SU-DHL-6 (cell line): ENCODE results near the gene FES.

Experiments used
- H2AFZ ChIP-seq: fragments of 200-600 bp; sonication (generic); 2 replicates; pipeline ENCODE4 v1.6.1; 2014; ENCODE audit warnings: low read depth, mild to moderate bottlenecking, moderate library complexity, mixed read lengths, antibody characterized with exemption, low read length; ENCODE audit not compliant: severe bottlenecking
- H3F3A ChIP-seq: fragments of 200-600 bp; shearing (Covaris generic); 2 replicates; pipeline ENCODE4 v1.6.0; 2016; ENCODE audit warnings: antibody characterized with exemption, mild to moderate bottlenecking; ENCODE audit not compliant: insufficient read depth
- H3K27ac ChIP-seq: fragments of 200-600 bp; sonication (generic); 2 replicates; pipeline ENCODE4 v1.5.1; 2016; ENCODE audit warnings: low read depth, mild to moderate bottlenecking, low read length, moderate library complexity, mixed read lengths
- H3K27me3 ChIP-seq: fragments of 200-600 bp; sonication (generic), shearing (Covaris generic); 2 replicates; pipeline ENCODE4 v1.6.0; 2014; ENCODE audit warnings: mild to moderate bottlenecking, low read length
- H3K36me3 ChIP-seq: fragments of 200-600 bp; sonication (generic); 2 replicates; pipeline ENCODE4 v1.6.1; 2014; ENCODE audit warnings: mild to moderate bottlenecking, low read length, mixed read lengths
- H3K4me2 ChIP-seq: fragments of 300-600, 200-600 bp; shearing (Covaris generic), sonication (generic); 2 replicates; pipeline ENCODE4 v1.6.0; 2014; ENCODE audit warnings: low read length, low read depth, mild to moderate bottlenecking; ENCODE audit not compliant: poor library complexity, severe bottlenecking
- H3K4me3 ChIP-seq: fragments of 200-600 bp; sonication (generic); 2 replicates; pipeline ENCODE4 v1.5.1; 2014; ENCODE audit warnings: antibody characterized with exemption, low read length, mild to moderate bottlenecking, mixed read lengths; ENCODE audit not compliant: insufficient read depth, poor library complexity, severe bottlenecking
- H3K79me2 ChIP-seq: fragments of 200-600 bp; sonication (generic); 2 replicates; pipeline ENCODE4 v1.6.1; 2014; ENCODE audit warnings: mild to moderate bottlenecking, low read length, moderate library complexity; ENCODE audit not compliant: insufficient read depth
- H3K9ac ChIP-seq: fragments of 200-600 bp; sonication (generic); 2 replicates; pipeline ENCODE4 v1.7.0; 2014; ENCODE audit warnings: mild to moderate bottlenecking, low read length
- H3K9me2 ChIP-seq: fragments of 200-600 bp; sonication (generic); replicated peaks from 2 replicates; pipeline ENCODE4 v1.6.1; 2014; ENCODE audit warnings: low read length; ENCODE audit not compliant: insufficient read depth
- H3K9me3 ChIP-seq: fragments of 200-600 bp; sonication (generic); 2 replicates; pipeline ENCODE4 v1.6.1; 2014; ENCODE audit warnings: low read length, mixed read lengths; ENCODE audit not compliant: insufficient read depth
- H4K20me1 ChIP-seq: fragments of 200-600 bp; sonication (generic); 2 replicates; pipeline ENCODE4 v1.6.1; 2014; ENCODE audit warnings: low read depth, mild to moderate bottlenecking, antibody characterized with exemption, low read length, moderate library complexity, mixed read lengths
- EZH2phosphoT487 ChIP-seq: fragments of 200-600 bp; sonication (generic), shearing (Covaris generic); conservative IDR thresholded peaks from 2 replicates; pipeline ENCODE4 v1.6.1; 2018; ENCODE audit warnings: mild to moderate bottlenecking, antibody characterized with exemption, low read length, moderate library complexity, mixed read lengths
- TF ChIP-seq, protein P1 (sequence below): fragments of 200-600 bp; sonication (generic); IDR thresholded peaks from one replicate; pipeline ENCODE4 v1.5.1; 2017; ENCODE audit warnings: antibody characterized with exemption, mild to moderate bottlenecking, low read length, moderate library complexity; ENCODE audit not compliant: insufficient read depth, poor library complexity, severe bottlenecking

The FES gene

GRCh38 chr15:90934256-90934948 lies 50.1 kb downstream of the FES start:
- Histone ChIP-seq H3F3A (peaks cover 11% of the 10 kb centered on the region), H3K4me2 (peak overlapping the region; percentile 81), H2AFZ (peak overlapping the region; percentile 13), H3K9me2 (no peaks in the 10 kb centered on the region), H3K27me3 (no peaks in the 10 kb centered on the region), H3K9me3 (no peaks in the 10 kb centered on the region), H3K9ac (peak overlapping the region; percentile 91), H3K36me3 (peaks cover 12% of the 10 kb centered on the region; the same call in 1 of the 2 replicates), H3K79me2 (peaks cover 17% of the 10 kb centered on the region), H3K4me3 (peak overlapping the region; percentile 27), H3K27ac (peak overlapping the region; percentile 2; the same call in 1 of the 2 replicates), H4K20me1 (no peaks in the 10 kb centered on the region)
- TF ChIP-seq, protein P1, sequence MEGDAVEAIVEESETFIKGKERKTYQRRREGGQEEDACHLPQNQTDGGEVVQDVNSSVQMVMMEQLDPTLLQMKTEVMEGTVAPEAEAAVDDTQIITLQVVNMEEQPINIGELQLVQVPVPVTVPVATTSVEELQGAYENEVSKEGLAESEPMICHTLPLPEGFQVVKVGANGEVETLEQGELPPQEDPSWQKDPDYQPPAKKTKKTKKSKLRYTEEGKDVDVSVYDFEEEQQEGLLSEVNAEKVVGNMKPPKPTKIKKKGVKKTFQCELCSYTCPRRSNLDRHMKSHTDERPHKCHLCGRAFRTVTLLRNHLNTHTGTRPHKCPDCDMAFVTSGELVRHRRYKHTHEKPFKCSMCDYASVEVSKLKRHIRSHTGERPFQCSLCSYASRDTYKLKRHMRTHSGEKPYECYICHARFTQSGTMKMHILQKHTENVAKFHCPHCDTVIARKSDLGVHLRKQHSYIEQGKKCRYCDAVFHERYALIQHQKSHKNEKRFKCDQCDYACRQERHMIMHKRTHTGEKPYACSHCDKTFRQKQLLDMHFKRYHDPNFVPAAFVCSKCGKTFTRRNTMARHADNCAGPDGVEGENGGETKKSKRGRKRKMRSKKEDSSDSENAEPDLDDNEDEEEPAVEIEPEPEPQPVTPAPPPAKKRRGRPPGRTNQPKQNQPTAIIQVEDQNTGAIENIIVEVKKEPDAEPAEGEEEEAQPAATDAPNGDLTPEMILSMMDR = peak; percentile 92
- no peak for TF ChIP-seq EZH2phosphoT487

GRCh38 chr15:90934949-90935751 lies 50.8 kb downstream of the FES start, which contains the start of gene UNC45A:
TSS of gene UNC45A (plus strand) at chr15:90935285. CDS start at chr15:90935325, 40 bp downstream.
- H3K9ac ChIP-seq = peak within 1 kb of the TSS; percentile 91
- H3K27me3 ChIP-seq = no peaks in the 10 kb centered on the region
- peak within 1 kb of the TSS; percentile 55 for H2AFZ ChIP-seq
- TF ChIP-seq, protein P1 = no peak
- TF ChIP-seq EZH2phosphoT487 = no peak
- peak within 1 kb of the TSS; percentile 82 for H3K4me3 ChIP-seq
- H3K36me3 ChIP-seq = peaks cover 15% of the 10 kb centered on the region; the same call in 1 of the 2 replicates
- no peaks in the 10 kb centered on the region for H4K20me1 ChIP-seq
- no peaks in the 10 kb centered on the region for H3K9me3 ChIP-seq
- H3K4me2 ChIP-seq = peak within 1 kb of the TSS; percentile 81
- H3K79me2 ChIP-seq = peaks cover 17% of the 10 kb centered on the region
- H3K9me2 ChIP-seq = no peaks in the 10 kb centered on the region
- peak within 1 kb of the TSS; percentile 35 for H3K27ac ChIP-seq
- peaks cover 11% of the 10 kb centered on the region for H3F3A ChIP-seq

- H2AFZ ChIP-seq = no peak overlapping the region
- H3K4me2 ChIP-seq = peak overlapping the region; percentile 81
- H3K36me3 ChIP-seq = peaks cover 15% of the 10 kb centered on the region; the same call in 1 of the 2 replicates
- H3K9me2 ChIP-seq = no peaks in the 10 kb centered on the region
- H3K9ac ChIP-seq = no peak overlapping the region
- no peak overlapping the region for H3K27ac ChIP-seq
- no peak for TF ChIP-seq EZH2phosphoT487
- TF ChIP-seq, protein P1 = no peak
- H3K27me3 ChIP-seq = no peaks in the 10 kb centered on the region
- H3K79me2 ChIP-seq = peaks cover 17% of the 10 kb centered on the region
- H4K20me1 ChIP-seq = no peaks in the 10 kb centered on the region
- no peaks in the 10 kb centered on the region for H3K9me3 ChIP-seq
- no peaks in the 10 kb centered on the region for H3F3A ChIP-seq
- H3K4me3 ChIP-seq = no peak overlapping the region
Measured at GRCh38 chr15:90936823-90937222, 52.5 kb downstream of the FES start.
